ENCODE measurements around the gene TMEM86A. TPM values are rescaled to one million over a fixed set of nuclear protein-coding genes. Genes with fewer than 3 reads are reported as not detected.

The TMEM86A gene
- total and polyA plus RNA-seq, 11 donors, result 2.3 to 13.1 (median 4.7) TPM

GRCh38 chr11:18723991-18724390, 25.4 kb downstream of the TMEM86A start:
- Histone ChIP-seq H3K4me1 (peaks cover 0 to 26% (median 8%) of the 10 kb centered on the region in 12 donors), H3K36me3 (no peaks in the 10 kb centered on the region), H3K27ac (no peak overlapping the region), H3K4me3 (no peak overlapping the region), H3K27me3 (no peaks in the 10 kb centered on the region), H3K9me3 (no peaks in the 10 kb centered on the region)
- WGBS, 4 donors, result 57 to 64% (median 63%) methylated on average over 7 of the region's 7 CpGs
- intact Hi-C loops (cut with DNase I), result loop anchor here in 7 of 10 donors (5.0 to 10.0 kb wide), 4 partner anchors 87 to 189 kb away; partner anchors contain the start of genes UEVLD (in 3 of the 7) and SPTY2D1 (in 1 of the 7)
- DNase-seq, result no peak
- no peak for ATAC-seq
- no peak for TF ChIP-seq POLR2A (IDR thresholded peaks at IDR 0.05)
- TF ChIP-seq CTCF (IDR thresholded peaks at IDR 0.05), result no peak

DNA sequence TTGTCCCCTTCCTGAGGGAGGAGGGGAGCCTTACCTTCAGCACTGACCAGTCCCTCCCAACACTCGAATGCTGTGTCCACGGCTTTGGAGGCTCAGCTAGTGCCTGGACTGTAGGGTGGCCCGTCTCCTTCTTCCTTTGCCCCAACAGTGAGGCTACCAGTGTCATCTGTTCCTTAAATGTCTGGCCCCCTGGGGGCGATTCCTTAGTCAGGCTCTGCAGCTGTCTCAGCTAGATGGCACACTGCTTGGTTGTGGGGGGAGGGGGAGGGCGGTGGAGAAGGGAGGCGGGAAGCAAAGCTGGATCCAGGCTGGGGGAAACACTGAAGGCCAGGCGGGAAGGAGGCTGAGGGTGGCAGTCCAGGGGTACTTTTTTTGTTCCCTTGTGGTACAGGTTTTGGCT, 27.5 kb downstream of the TMEM86A start, which contains the start of gene IGSF22:
IGSF22 (minus strand) TSS at position 149 of the 400 bp plus-strand sequence. CDS start 1,952 bp downstream, outside the sequence.
- TF ChIP-seq CTCF (IDR thresholded peaks at IDR 0.05) (no peak), POLR2A (IDR thresholded peaks at IDR 0.05) (no peak)
- intact Hi-C loops (cut with DNase I), result loop anchor here in 4 of 10 donors (5.0 to 10.0 kb wide), 2 partner anchors 34 to 191 kb away; no protein-coding TSS in a partner anchor
- DNase-seq (no peak), ATAC-seq (no peak)
- Histone ChIP-seq H3K4me3 (no peak within 1 kb of the TSS), H3K36me3 (no peaks in the 10 kb centered on the region), H3K4me1 (peaks cover 0 to 18% (median 5%) of the 10 kb centered on the region in 12 donors), H3K27me3 (no peaks in the 10 kb centered on the region), H3K27ac (no peak within 1 kb of the TSS), H3K9me3 (no peaks in the 10 kb centered on the region)
- WGBS, 4 donors, result 62 to 74% (median 70%) methylated on average over 7 of the region's 7 CpGs

GRCh38 chr11:18727479-18728236, 29.1 kb downstream of the TMEM86A start:
- H3K27me3 ChIP-seq, result no peaks in the 10 kb centered on the region
- no peak overlapping the region for H3K27ac ChIP-seq
- TF ChIP-seq CTCF (IDR thresholded peaks at IDR 0.05), result peak; percentile 48 to 87 (median 70)
- no peak for TF ChIP-seq POLR2A (IDR thresholded peaks at IDR 0.05)
- WGBS, 4 donors, result 45 to 50% (median 48%) methylated on average over 10 of the region's 10 CpGs
- no peak overlapping the region for H3K4me3 ChIP-seq
- no peaks in the 10 kb centered on the region for H3K36me3 ChIP-seq
- H3K4me1 ChIP-seq, result peaks cover 0 to 6% (median 0%) of the 10 kb centered on the region in 12 donors
- DNase-seq, result no peak
- no peaks in the 10 kb centered on the region for H3K9me3 ChIP-seq
- peak in 2 of 4 donors; percentile 34 to 55 for ATAC-seq
- intact Hi-C loops (cut with DNase I), result loop anchor here in 4 of 10 donors (5.0 to 10.0 kb wide), 2 partner anchors 35 to 193 kb away; no protein-coding TSS in a partner anchor

- no peak overlapping the region for H3K4me3 ChIP-seq
- WGBS, 4 donors, result 88 to 94% (median 92%) methylated on average over 13 of the region's 13 CpGs
- no peak for TF ChIP-seq POLR2A (IDR thresholded peaks at IDR 0.05)
- ATAC-seq (no peak), DNase-seq (no peak)
- H3K27me3 ChIP-seq, result no peaks in the 10 kb centered on the region
- no peaks in the 10 kb centered on the region for H3K36me3 ChIP-seq
- intact Hi-C loops (cut with DNase I), result loop anchor here in 4 of 10 donors (5.0 to 10.0 kb wide), 2 partner anchors 36 to 194 kb away; no protein-coding TSS in a partner anchor
- H3K27ac ChIP-seq, result no peak overlapping the region
- no peaks in the 10 kb centered on the region for H3K9me3 ChIP-seq
- peaks cover 0 to 6% (median 0%) of the 10 kb centered on the region in 12 donors for H3K4me1 ChIP-seq
Observed at GRCh38 chr11:18728658-18729057, 30.1 kb downstream of the TMEM86A start.

Measured in heart left ventricle (tissue), 16 donors.